ENCODE measurements around the gene PFKFB4.

The PFKFB4 gene

GRCh38 chr3:48569400-48569799, 12.8 kb upstream of the PFKFB4 start:
- TF ChIP-seq CTCF (IDR thresholded peaks at IDR 0.05; ENCODE audit: extremely low read depth, missing control alignments), result no peak
- no peak for DNase-seq (ENCODE audit: low spot score)

- DNase-seq (ENCODE audit: low spot score), result no peak
- no peak for TF ChIP-seq CTCF (IDR thresholded peaks at IDR 0.05; ENCODE audit: extremely low read depth, missing control alignments)
These were observed 11.9 kb upstream of the PFKFB4 start for GRCh38 chr3:48568476-48568875.

GRCh38 chr3:48567500-48567899, 10.9 kb upstream of the PFKFB4 start:
- TF ChIP-seq CTCF (IDR thresholded peaks at IDR 0.05; ENCODE audit: extremely low read depth, missing control alignments), result no peak
- DNase-seq (ENCODE audit: low spot score), result no peak

DNA sequence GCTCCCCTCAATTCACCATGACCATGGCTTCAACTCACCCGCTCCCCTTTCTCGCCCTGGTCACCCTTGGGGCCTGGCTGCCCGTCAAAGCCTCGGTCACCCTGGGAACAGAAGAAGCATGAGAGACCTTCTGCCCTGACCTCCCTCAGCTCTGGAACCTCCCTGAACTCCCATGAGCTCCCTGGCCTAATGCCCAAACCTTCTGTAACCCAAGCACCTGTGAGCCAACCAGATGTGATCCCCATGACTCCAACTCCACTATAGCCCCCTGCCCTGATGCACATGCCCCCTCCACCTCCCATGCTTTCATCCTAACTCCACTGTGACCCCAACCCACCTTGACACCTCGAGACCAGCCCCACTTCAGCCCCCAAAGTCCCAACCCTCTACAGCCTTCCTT, 10.5 kb upstream of the PFKFB4 start:
- no peak for TF ChIP-seq CTCF (IDR thresholded peaks at IDR 0.05; ENCODE audit: extremely low read depth, missing control alignments)
- DNase-seq (ENCODE audit: low spot score), result no peak

DNA sequence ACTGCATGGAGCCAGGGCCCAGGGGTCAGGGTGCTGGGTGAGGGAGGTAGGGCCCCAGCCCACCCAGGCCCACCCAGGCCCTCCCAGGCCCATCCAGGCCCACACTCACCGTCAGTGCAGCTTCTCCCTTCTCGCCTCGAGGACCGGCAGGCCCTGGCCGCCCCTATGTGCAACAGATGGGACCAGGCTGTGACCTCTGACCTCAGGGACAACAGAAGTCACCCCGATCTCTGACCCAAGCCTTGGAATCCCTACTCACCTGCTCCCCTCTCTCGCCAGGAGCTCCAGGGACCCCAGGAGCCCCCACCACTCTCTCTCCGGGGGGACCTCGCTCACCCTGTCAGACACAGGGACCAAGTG, 9.8 kb upstream of the PFKFB4 start:
- TF ChIP-seq CTCF (IDR thresholded peaks at IDR 0.05; ENCODE audit: extremely low read depth, missing control alignments), result no peak
- DNase-seq (ENCODE audit: low spot score), result no peak

- no peak for TF ChIP-seq CTCF (IDR thresholded peaks at IDR 0.05; ENCODE audit: extremely low read depth, missing control alignments)
These were observed 9.2 kb upstream of the PFKFB4 start for GRCh38 chr3:48565591-48566400.

GRCh38 chr3:48565186-48565585, 8.6 kb upstream of the PFKFB4 start:
- no peak for TF ChIP-seq CTCF (IDR thresholded peaks at IDR 0.05; ENCODE audit: extremely low read depth, missing control alignments)
- DNase-seq (ENCODE audit: low spot score), result no peak

More at GRCh38 chr3:48565591-48566400, 9.2 kb upstream of the PFKFB4 start:
- no peak for DNase-seq (ENCODE audit: low spot score)

Data from GM20000 (cell line).